PC-9 (cell line): ENCODE data around the gene CRP. TPM values are rescaled to one million over a fixed set of nuclear protein-coding genes. Genes with fewer than 3 reads are reported as not detected.

Experiments used
- BruUV-seq: library from RNA; stranded (reverse); fragments of 400-500 nt; replicated peaks from 2 replicates; lab custom pipeline; 2021; lab: Mats Ljungman, UMichigan
- CTCF ChIA-PET: fragments of 300-600 bp; sonication (Branson Sonifier 250); formaldehyde crosslinking; loops from one replicate; lab custom pipeline; 2022; ENCODE audit warnings: antibody characterized with exemption; lab: Charles Lee
- POLR2A ChIA-PET: fragments of 300-600 bp; sonication (Branson Sonifier 250); formaldehyde crosslinking; loops from one replicate; lab custom pipeline; 2022; ENCODE audit warnings: antibody characterized with exemption; ENCODE audit not compliant: unreplicated experiment; lab: Charles Lee
- DNase-seq, 2 experiments: peaks; one replicate each; pipeline versions ENCODE4 v3.0.0 to v3.0.0-alpha.2; 2015 to 2022; ENCODE audit warnings: mixed read lengths in 1 of 2
- H2AFZ ChIP-seq: fragments of 200-600 bp; sonication (generic); 2 replicates; pipeline ENCODE4 v1.8.1; 2017; ENCODE audit warnings: antibody characterized with exemption
- H3F3A ChIP-seq: fragments of 200-600 bp; sonication (generic); 2 replicates; pipeline ENCODE4 v1.8.1; 2017; ENCODE audit warnings: antibody characterized with exemption, mild to moderate bottlenecking, low read depth; ENCODE audit not compliant: insufficient read depth
- H3K27ac ChIP-seq: fragments of 200-600 bp; sonication (generic); 2 replicates; pipeline ENCODE4 v1.6.1; 2016; ENCODE audit warnings: mixed run types
- H3K27me3 ChIP-seq: fragments of 200-600 bp; sonication (generic); 2 replicates; pipeline ENCODE4 v1.6.1; 2016; ENCODE audit warnings: low read depth, mixed run types; ENCODE audit not compliant: insufficient read depth
- H3K36me3 ChIP-seq: fragments of 200-600 bp; sonication (generic); 2 replicates; pipeline ENCODE4 v1.6.1; 2016; ENCODE audit warnings: low read depth, mixed run types
- H3K4me1 ChIP-seq: fragments of 200-600 bp; sonication (generic); replicated peaks from 2 replicates; pipeline ENCODE4 v1.6.1; 2016; ENCODE audit warnings: mixed run types; ENCODE audit not compliant: insufficient read depth
- H3K4me2 ChIP-seq: fragments of 200-600 bp; sonication (generic); 2 replicates; pipeline ENCODE4 v1.6.1; 2017; ENCODE audit warnings: mixed run types
- H3K4me3 ChIP-seq: fragments of 200-600 bp; sonication (generic); 2 replicates; pipeline ENCODE4 v1.6.1; 2016; ENCODE audit warnings: mixed run types
- H3K79me2 ChIP-seq: fragments of 200-600 bp; sonication (generic); 2 replicates; pipeline ENCODE4 v1.6.1; 2017; ENCODE audit warnings: low read depth, mixed run types
- H3K9me2 ChIP-seq: fragments of 200-600 bp; sonication (generic); 2 replicates; pipeline ENCODE4 v1.8.1; 2017; ENCODE audit warnings: mild to moderate bottlenecking; ENCODE audit not compliant: insufficient read depth
- H3K9me3 ChIP-seq: fragments of 200-600 bp; sonication (generic); 2 replicates; pipeline ENCODE4 v1.8.1; 2016; ENCODE audit warnings: low read depth; ENCODE audit not compliant: insufficient read depth
- H4K20me1 ChIP-seq: fragments of 200-600 bp; sonication (generic); 2 replicates; pipeline ENCODE4 v1.8.1; 2017; ENCODE audit not compliant: insufficient read depth
- CTCF ChIP-seq: fragments of 200-600 bp; sonication (generic); conservative IDR thresholded peaks from 2 replicates; pipeline ENCODE4 v1.6.1; 2017; ENCODE audit warnings: mixed run types, antibody characterized with exemption, mild to moderate bottlenecking, moderate library complexity
- EZH2 ChIP-seq: fragments of 200-600 bp; sonication (generic); IDR thresholded peaks from 2 replicates; pipeline ENCODE4 v1.8.0; 2017; ENCODE audit warnings: antibody characterized with exemption, low read depth
- intact Hi-C: fragments of 100-400 bp; cut with micrococcal nuclease; formaldehyde crosslinking; loops from one replicate; pipeline ENCODE4 v1.10.0; 2022; ENCODE audit not compliant: unreplicated experiment
- total RNA-seq: library from RNA; stranded (reverse); gene quantifications from 2 replicates; pipeline ENCODE4 v1.2.3, GENCODE V29; 2021

CRP gene
- total RNA-seq, 1 experiment from 2014 or later = not detected

GRCh38 chr1:159699653-159700052 is 14.7 kb downstream of the CRP start:
- no TSS peak for BruUV-seq
- DNase-seq = no peak
- Histone ChIP-seq H3K9me3 (no peaks in the 10 kb centered on the region), H3K4me1 (no peaks in the 10 kb centered on the region), H2AFZ (no peak overlapping the region), H4K20me1 (no peaks in the 10 kb centered on the region), H3K36me3 (no peaks in the 10 kb centered on the region), H3K9me2 (no peaks in the 10 kb centered on the region), H3K79me2 (no peaks in the 10 kb centered on the region), H3K27ac (no peak overlapping the region), H3K27me3 (0 out of 2 replicates have a peak, but pooled peaks cover 7% of the 10 kb centered on the region), H3K4me2 (no peak overlapping the region), H3F3A (no peaks in the 10 kb centered on the region), H3K4me3 (no peak overlapping the region)
- TF ChIP-seq EZH2 (no peak), CTCF (no peak)
- intact Hi-C loops = no loop called here
- POLR2A ChIA-PET = no interaction called here
- CTCF ChIA-PET = no interaction called here

- no peaks in the 10 kb centered on the region for H3F3A ChIP-seq
- no peak for DNase-seq
- 0 out of 2 replicates have a peak, but pooled peaks cover 7% of the 10 kb centered on the region for H3K27me3 ChIP-seq
- ChIA-PET CTCF (no interaction called here), POLR2A (no interaction called here)
- no peaks in the 10 kb centered on the region for H3K9me3 ChIP-seq
- no peak overlapping the region for H3K4me3 ChIP-seq
- no peak overlapping the region for H2AFZ ChIP-seq
- no peaks in the 10 kb centered on the region for H3K79me2 ChIP-seq
- H3K27ac ChIP-seq = no peak overlapping the region
- no peaks in the 10 kb centered on the region for H3K9me2 ChIP-seq
- no peak overlapping the region for H3K4me2 ChIP-seq
- no peaks in the 10 kb centered on the region for H3K4me1 ChIP-seq
- intact Hi-C loops = no loop called here
- no TSS peak for BruUV-seq
- H4K20me1 ChIP-seq = no peaks in the 10 kb centered on the region
- no peak for TF ChIP-seq EZH2
- no peak for TF ChIP-seq CTCF
- no peaks in the 10 kb centered on the region for H3K36me3 ChIP-seq
These were observed 15.1 kb downstream of the CRP start for GRCh38 chr1:159699246-159699645.

GRCh38 chr1:159687511-159687910 is 26.9 kb downstream of the CRP start:
- CTCF ChIA-PET = no interaction called here
- Histone ChIP-seq H3K36me3 (no peaks in the 10 kb centered on the region), H3K9me3 (no peaks in the 10 kb centered on the region), H3K4me2 (no peak overlapping the region), H2AFZ (no peak overlapping the region), H3F3A (no peaks in the 10 kb centered on the region), H3K9me2 (peaks cover 4% of the 10 kb centered on the region; the same call in 1 of the 2 replicates), H3K27ac (no peak overlapping the region), H3K79me2 (no peaks in the 10 kb centered on the region), H4K20me1 (0 out of 2 replicates have a peak, but pooled peaks cover 2% of the 10 kb centered on the region), H3K27me3 (no peaks in the 10 kb centered on the region; the same call in 1 of the 2 replicates), H3K4me3 (no peak overlapping the region), H3K4me1 (no peaks in the 10 kb centered on the region)
- TF ChIP-seq EZH2 (no peak), CTCF (no peak)
- BruUV-seq = no TSS peak
- POLR2A ChIA-PET = no interaction called here
- DNase-seq = no peak
- intact Hi-C loops = no loop called here
